Stimulated activated CD4-positive, alpha-beta T cell treated with anti-CD3 and anti-CD28 coated beads, Interleukin-1b, Interleukin-23, amount 100 ng/mL, for 48 hours (primary cell): ENCODE data around the gene ZNF45.
A peak's percentile ranks its signal among the peaks of the same experiment; 100 is the strongest.
"Not testable (repeated sequence)": the region's sequence is repeated elsewhere in the genome, so short reads cannot be mapped to it uniquely, and the experiment has no call there.

Experiments used
- DNase-seq: peaks from one replicate; pipeline ENCODE4 v3.0.0-alpha.2; 2020

ZNF45 gene

DNA sequence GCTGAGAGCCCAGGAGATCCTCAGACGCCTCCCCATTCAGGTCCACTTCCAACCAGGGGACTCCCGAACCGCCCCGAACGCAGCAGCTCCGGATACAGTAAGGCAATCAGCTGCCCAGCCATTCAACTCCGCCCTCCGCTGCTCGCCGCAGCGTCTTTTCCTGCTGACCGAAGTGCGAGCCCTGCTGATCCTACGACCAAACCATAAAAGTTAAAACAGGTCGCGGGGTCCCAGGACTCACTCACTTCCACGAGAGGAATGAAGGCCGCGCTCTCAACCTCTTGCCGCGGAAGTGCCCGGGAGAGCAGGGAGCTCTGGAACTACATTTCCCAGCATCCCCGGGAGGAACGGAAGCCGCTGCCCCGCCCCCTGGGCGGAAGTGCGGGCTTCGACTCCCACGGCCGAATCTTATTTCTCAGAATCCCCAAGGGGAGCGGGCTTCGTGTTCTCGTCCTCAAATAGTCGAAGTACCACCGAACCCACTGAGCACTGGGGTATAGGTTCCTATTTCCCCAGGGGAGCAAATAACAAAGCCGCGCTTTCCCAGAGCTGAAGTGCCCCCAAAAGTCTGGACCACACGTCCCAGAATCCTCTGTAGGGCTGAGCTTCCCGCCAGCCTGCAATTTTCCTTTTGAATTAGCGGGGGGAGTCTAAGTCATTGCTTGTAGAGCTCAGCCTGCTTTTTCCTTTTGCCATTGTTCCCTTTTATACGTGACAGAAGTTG, at the start of gene ZNF45:
TSS of gene ZNF45 (minus strand) at position 298 of the 724 bp plus-strand sequence. CDS start 13,097 bp downstream, outside the sequence.
- peak; percentile 88 for DNase-seq

DNA sequence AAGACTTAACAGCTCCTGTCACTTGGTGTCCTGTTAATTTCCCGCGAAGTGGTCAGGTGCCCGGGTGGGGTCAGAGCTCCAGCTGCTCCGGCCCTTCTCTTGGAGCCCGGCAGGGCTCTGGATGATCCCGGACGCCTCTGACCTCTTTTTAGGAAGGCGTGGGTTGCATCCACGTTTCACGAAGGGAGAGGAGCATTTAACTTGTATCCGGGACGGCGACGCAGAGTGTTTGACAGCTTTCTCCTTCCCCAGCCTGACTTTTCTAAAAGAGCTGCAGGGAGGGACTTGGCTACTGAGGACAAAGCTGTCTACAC, 49.6 kb upstream of the ZNF45 start:
- DNase-seq = no peak

DNA sequence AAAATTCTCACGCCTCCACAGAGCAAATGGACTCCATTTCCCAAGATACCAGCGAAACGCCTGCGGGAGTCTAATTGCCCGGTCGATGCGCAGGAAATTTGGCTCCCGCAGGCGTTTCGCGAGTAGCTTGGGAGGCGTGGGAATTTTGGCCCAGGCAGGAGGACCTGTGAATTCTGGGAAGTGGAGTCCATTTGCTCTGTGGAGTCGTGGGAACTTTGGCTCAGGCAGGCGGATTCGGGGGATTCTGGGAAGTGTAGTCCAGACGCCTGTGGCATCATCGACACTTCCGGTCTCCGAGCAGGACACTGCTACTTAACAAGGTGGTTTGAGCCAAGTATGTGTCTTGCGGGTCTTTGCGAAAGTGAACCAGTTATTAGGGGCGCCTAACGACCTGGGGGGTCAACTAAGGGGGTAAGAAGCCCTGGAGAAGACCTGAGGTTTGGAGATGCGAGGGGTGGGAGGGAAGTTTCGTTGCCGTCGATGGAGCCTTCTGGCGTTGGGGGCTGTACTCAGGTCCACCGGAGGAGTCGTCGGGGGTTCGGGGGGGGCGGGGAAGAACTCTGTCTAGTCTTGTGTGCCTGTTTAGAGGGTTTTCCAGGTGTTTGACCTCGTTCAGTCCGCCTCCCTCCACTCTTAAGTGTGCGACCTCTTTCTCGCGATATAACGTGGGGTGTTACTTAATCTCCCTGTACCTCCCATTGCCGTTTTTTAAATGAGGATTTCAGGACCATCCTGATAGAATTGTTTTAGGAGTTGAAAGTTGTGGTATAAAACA, 49.0 kb upstream of the ZNF45 start, which contains the start of gene ZNF155:
TSS of gene ZNF155 (plus strand) at position 277 of the 775 bp plus-strand sequence. CDS start 4,356 bp downstream, outside the sequence.
- peak; percentile 75 for DNase-seq

DNA sequence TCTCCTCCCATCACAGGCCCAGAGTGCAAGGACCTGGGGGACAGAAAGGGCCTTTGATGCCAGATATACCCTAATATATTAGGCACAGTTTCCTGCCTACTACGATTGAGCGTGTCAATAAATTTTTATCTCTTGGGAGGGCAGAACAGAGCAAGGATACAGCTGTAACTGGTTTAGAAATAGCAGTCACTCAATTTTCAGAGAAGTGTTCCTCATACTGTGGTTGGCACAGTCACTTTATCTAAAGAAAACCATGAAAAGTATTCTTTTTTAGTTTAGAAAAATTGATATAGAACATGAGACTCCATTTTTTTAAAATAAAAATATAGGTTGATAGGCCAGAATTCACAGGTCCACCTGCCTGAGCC, 48.4 kb upstream of the ZNF45 start:
- no peak for DNase-seq

DNA sequence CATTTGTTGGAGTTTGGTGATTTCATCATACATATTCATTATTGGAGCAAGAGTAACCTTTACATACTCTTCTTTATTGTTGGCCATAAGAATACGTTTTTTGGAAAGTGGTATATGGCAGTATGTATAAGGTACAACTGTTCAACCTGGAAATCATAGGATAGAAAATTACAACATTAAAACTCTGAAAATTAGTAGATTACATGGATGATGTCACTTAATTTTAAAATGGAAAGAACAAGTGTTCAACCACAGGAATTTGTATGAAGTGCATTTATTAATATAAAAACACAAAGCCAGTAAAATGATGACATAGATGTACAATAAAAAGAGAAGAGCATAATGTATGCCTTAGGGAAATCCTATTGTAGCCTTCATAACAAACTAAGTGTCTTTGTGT, 41.6 kb upstream of the ZNF45 start:
- no peak for DNase-seq

DNA sequence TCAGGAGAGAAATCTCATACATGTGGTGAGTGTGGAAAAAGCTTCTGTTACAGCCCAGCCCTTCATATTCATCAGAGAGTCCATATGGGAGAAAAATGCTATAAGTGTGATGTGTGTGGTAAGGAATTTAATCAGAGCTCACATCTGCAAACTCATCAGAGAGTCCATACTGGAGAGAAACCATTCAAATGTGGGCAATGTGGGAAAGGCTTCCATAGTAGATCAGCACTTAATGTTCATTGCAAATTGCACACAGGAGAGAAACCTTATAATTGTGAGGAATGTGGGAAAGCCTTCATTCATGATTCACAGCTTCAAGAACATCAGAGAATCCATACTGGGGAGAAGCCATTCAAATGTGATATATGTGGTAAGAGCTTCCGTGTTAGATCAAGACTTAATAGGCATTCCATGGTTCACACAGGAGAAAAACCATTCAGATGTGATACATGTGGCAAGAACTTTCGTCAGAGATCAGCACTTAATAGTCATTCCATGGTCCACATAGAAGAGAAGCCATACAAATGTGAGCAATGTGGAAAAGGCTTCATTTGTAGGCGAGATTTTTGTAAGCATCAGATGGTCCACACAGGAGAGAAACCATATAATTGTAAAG, 31.1 kb upstream of the ZNF45 start:
- no peak for DNase-seq

DNA sequence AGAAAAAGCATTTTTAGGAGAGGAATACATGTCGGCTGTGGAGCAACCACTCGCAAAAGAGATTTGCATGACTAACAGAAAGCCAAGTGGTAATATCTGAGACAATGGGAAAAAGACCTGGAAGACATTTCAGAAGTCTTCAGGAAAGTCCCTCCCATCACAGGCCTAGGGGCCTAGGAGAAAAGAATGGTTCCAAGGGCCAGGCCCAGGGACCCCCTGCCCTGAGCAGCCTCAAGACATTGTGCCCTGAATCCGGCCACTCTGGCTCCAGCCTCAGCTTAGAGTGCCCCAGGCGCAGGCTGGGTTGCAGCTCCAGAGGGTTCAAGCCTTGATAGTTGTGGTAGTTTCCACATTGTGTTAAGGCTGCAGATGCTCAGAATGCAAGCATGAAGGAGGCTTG, 25.3 kb upstream of the ZNF45 start:
- no peak for DNase-seq

DNA sequence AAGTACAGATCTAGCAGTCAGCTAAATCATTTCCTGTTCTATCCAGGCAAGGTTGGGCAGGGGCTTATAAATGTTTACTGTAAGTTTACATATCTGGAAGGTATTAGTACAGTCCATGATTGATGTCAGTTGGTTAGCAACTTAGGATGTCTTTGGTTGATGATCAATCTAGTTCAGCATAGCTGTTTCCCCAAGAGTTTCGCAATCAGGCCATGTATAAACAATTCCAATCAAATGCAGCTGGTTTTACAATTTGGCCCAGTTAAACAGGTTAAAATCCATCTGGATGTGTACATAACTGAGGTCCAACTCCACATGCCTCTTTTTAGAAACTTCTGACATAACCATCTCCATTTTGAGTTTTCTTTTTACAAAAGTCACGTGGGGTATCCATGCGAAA, 22.8 kb upstream of the ZNF45 start:
- no peak for DNase-seq

DNA sequence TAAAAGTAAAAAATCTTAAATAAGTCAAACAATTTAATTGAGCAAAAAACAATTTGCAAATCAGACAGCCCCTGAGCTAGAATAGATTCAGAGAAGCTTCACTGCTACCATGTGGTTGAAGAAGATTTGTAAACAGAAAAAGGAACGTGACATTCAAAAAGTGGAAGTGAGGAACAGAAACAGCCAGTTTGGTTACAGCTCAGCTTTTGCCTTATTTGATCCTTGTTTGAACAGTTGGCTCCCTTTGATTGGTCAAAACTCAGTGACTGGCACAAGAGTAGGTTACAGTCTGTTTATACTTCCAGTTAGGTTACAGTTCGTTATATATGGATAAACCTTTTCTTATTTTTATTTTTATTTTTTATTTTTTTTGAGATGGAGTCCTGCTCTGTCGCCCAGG, 21.7 kb upstream of the ZNF45 start:
- no peak for DNase-seq

DNA sequence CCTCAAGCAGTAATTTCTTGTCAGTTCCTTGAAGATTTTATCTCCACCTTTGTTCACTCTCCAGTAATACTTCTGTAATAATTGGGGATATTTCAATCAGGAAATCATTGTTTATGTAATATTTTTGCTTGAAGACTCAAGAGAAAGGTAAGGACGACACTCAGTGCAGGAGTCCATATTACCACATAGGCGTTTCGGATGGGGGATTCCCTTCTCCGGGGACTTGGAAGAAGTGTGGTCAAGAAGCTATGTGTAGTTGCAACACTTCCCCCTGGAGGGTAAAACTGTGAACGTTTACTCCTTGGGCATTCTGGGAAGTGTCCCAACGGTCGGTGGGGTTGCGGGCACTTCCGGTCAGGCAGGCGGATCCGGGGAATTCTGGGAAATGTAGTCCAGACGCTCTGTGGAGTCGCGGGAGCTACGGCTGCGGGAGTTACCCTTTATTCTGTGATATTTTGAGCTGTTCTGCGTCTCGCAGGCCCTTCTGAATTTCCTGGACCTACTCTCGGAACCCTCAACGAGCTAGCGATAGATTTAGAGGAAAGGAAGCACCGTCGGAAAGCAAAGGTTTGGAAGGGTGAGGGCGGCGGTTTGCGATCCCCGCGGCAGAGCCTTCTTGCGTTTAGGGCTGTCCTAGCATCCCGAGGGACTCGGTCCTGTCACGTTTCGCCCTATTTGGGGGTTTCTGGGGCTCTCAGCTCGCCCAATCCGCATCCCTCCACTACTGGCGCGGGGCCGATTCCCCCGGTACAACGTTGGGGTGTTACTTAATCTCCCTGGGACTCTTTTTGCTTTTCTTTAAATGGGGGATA, 16.0 kb upstream of the ZNF45 start, which contains the start of gene ZNF221:
TSS of gene ZNF221 (plus strand) at position 395 of the 812 bp plus-strand sequence. CDS start 11,499 bp downstream, outside the sequence.
- DNase-seq = peak; percentile 71

DNA sequence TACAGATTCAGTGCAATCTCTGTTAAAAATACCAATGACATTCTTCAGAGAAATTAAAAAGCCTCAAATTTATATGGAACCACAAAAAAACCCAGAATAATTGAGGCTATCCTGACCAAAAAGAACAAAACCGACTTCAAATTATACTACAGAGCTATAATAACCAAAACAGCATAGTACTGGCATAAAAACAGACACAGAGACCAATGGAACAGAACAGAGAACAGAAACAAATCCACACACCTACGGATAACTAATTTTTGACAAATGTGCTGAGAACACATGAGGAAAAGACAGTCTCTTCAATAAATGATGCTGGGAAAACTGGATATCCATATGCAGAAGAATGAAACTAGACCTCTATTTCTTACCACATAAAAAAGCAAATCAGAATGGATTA, 14.7 kb upstream of the ZNF45 start:
- not testable (repeated sequence) for DNase-seq

DNA sequence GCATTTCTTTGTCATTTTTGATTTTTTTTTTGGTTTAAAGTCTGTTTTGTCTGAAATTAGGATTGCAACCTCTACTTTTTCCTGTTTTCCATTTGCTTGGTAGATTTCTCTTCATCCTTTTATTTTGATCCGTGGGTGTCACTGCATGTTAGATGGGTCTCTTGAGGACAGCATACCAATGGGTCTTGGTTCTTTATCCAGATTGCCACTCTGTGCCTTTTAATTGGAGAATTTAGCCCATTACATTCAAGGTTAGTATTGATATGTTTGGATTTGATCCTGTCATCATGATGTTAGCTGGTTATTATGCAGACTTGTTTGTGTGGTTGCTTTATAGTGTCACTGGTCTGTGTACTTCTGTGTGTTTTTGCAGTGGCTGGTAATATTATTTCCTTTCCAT, 12.3 kb upstream of the ZNF45 start:
- not testable (repeated sequence) for DNase-seq

DNA sequence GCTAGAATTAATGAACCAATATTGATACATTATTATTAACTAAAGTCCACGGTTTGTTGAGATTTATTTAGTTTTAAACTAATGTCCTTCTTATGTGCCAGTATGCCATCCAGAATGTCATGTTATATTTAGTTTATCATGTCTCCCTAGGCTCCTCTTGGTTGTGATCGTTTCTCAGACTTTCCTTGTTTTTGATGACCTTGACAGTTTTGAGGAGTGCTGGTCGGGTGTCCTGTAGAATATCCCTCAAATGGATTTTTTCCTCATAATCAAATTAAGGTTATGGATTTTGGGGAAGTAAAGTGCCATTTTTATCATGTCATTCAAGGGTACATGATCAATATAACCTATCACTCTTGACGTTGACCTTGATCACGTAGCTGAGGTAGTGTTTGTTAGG, 6.1 kb upstream of the ZNF45 start:
- no peak for DNase-seq

DNA sequence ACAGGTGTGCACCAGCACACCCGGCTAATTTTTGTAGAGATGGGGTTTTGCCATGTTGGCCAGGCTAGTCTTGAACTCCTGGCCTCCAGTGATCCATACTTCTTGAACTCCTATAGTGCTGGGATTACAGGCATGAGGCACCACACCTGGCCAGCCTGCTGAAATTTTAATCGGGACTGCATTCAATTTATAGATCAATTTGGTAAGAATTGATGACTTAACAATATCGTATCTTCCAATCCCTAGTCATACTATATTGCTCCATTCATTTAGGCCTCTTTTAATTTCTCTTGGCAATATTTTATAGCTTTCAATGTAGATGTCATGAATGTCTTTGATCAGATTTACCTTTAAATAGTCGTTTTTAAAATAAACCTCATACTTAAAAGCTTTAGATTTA, 5.6 kb upstream of the ZNF45 start:
- DNase-seq = no peak

DNA sequence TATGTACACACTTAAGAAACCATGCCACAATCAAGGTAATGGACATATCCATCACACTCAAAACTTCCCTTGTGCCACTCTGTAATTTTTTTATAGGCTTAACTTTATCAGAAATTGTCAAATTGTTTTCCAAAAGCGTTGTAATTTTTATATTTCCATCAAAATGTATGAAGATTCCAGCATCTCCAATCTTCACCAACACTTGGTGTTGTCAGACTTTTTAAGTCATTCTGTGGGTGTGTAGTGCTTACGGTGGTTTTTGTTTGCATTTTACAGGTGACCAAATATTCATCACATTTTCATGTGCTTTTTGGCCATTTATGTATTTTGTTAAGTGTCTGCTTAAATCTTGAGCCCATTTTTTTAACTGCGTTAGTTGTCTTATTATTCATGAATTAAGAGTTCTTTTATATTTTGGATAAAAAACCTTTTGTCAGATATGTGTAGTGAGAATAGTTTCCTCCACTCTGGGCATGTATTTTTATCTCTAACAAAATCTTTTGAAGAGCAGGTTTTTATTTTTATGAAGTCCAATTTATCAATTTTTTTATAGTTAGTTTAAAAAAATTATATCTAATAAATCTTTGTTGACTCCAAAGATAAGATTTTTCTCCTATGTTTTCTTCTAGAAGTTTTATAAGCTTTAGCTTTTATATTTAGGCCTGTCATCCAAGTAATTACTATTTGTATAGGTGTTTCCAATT, 4.6 kb upstream of the ZNF45 start:
- no peak for DNase-seq

DNA sequence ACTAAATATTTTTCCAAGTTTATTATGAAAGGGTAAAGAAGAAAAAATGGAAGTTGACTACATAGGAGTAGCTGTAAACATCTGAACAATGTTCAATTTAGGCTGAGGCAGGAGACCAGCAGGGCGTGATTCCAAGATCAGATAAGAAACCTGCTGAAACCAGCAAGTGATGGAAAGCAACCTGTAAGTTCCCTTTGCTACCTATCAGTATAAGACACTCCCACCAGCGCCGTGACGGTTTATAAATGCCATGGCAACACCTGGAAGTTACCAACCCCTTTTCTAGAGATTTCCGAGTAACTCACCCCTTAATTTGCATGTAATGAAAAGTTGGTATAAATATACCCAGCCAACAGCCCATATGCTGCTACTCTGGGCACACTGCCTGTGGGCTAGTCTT, 1.1 kb upstream of the ZNF45 start:
- no peak for DNase-seq

DNA sequence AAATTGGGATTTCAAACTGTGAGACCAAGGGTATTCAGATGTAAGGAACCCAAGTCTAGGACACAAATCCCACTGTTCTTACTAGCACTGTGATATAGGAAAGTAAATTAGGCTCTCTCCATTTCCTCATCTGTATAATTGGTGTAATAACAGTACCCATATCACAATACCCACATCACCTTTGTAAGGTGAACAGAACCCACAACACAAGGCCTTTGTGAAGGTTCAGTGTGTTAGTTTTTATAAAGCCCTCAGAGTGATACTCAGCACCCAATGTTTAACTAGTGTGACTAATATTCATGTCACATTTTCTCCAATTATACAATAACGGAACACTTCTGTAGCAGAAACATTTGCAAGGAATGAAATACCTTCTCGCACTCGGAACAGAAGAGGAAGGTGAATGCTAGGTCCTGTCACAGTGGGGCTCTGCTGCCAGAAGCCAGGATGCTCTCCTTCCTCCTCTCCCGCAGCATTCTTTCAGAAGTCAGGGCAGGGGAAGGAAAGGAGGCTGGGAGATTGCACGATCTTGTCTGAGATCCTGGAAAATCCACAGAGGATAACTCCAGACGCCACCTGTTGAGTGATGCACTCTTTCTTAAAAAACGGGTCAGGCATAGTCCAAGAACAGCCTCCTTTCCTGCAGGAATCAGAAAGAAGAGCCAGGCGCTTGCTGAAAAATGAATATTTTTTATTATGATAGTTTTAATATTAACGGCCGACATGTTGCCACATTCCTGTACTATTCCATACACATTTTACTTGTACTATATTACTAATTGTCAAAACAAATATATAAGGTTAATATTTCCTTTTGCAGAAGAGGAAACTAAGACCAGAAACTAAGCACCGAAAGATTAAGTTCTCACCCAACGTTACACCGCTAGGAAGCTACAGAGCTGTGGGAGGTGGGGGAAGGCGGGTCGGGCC, 762 bp downstream of the ZNF45 start:
- no peak for DNase-seq

DNA sequence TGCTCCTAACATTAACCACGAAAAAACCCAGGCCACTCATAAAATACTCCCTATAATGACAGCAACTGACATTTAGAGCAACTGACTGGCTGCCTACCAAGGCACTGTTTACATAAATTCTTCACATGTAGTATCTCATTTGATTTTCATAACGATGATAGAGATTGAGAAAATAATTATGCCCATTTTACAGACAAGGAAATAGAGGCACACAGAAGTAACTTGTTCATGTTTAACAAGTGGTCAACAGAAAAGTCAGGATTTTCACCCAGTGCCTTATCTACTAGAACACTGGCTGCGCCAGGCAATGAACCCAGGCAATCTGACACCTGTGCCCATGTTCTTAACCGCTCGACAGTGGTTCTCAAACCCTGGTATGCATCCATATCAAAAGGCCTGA, 6.3 kb downstream of the ZNF45 start:
- no peak for DNase-seq

DNA sequence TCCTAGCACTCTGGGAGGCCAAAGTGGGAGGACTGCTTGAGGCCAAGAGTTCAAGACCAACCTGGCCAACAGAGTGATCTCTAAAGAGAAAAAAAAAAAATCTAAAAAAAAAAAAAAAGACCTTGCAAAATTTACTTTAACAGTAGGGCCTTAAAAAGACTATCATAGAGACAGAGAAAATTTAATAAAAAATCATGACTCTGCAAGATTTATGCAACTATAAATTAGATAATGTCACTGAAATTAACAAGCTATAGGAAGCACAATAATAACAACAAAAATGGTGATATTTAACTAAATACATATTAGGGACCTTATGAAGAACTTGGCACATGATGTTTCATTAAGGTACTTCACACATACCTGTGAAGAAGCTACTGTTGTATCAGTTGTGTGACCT, 11.2 kb downstream of the ZNF45 start:
- DNase-seq = no peak

DNA sequence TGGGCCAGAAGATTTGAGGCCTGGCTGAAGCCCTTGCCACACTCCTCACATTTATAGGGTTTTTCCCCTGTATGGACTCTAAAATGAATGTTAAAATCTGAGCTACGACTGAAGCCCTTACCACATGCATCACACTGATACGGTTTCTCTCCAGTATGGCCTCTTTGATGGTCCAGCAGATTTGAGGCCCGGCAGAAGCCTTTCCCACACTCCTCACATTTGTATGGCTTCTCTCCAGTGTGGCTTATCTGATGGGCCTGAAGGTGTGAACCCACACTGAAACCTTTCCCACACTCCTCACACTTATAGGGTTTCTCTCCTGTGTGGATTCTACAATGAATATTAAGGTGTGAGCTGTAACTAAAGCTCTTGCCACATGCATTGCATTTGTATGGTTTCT, 21.0 kb downstream of the ZNF45 start:
- no peak for DNase-seq

DNA sequence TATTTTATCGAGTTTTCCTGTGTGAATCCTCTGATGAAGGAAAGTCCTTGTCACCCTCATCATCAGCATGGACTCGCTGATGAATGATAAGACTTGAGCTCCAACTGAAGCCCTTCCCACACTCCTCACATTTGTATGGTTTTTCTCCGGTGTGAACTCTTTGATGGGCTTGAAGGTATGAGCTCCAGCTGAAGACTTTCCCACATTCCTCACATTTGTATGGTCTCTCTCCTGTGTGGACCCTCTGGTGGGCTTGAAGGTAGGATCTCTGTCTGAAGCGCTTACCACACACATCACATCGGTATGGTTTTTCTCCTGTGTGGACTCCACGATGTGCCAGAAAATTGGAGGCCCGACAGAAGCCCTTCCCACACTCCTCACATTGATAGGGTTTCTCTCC, 21.7 kb downstream of the ZNF45 start:
- DNase-seq = no peak
